Ureter (tissue), 1 donor: ENCODE measurements around the gene PVR. TPM values are rescaled to one million over a fixed set of nuclear protein-coding genes. Genes with fewer than 3 reads are reported as not detected.
"Not testable (repeated sequence)": the region's sequence is repeated elsewhere in the genome, so short reads cannot be mapped to it uniquely, and the experiment has no call there.

Source experiments
- DNase-seq: peaks from one replicate; pipeline ENCODE4 v3.0.0-alpha.2; 2020; ENCODE audit warnings: low spot score
- total RNA-seq: library from RNA; stranded (reverse); gene quantifications from one replicate; pipeline ENCODE4 v1.2.4, GENCODE V29; 2023
- donor health status: DM: yes; HTN: yes; CAD: no.

The PVR gene
- total RNA-seq, 1 donor from 2014 or later, result 24.9 TPM

- DNase-seq, result no peak
These were observed 28.5 kb downstream of the PVR start for GRCh38 chr19:44672226-44672625.

- DNase-seq, result no peak
These were observed 29.8 kb downstream of the PVR start for GRCh38 chr19:44673510-44673909.

GRCh38 chr19:44675521-44675920 is 31.8 kb downstream of the PVR start:
- DNase-seq, result no peak

GRCh38 chr19:44677019-44677811 is 33.5 kb downstream of the PVR start:
- no peak for DNase-seq

- no peak for DNase-seq
These were observed 36.8 kb downstream of the PVR start for GRCh38 chr19:44680536-44680935.

- no peak for DNase-seq
These were observed 38.5 kb downstream of the PVR start for GRCh38 chr19:44681992-44682790.

- DNase-seq, result no peak
These were observed 39.1 kb downstream of the PVR start for GRCh38 chr19:44682807-44683206.

GRCh38 chr19:44683434-44684210 is 39.9 kb downstream of the PVR start:
- DNase-seq, result no peak

- not testable (repeated sequence) for DNase-seq
These were observed 40.7 kb downstream of the PVR start for GRCh38 chr19:44684396-44684795.

GRCh38 chr19:44684892-44685863 is 41.5 kb downstream of the PVR start:
- no peak for DNase-seq

- DNase-seq, result no peak
These were observed 42.2 kb downstream of the PVR start for GRCh38 chr19:44685877-44686276.

- no peak for DNase-seq
These were observed 43.2 kb downstream of the PVR start for GRCh38 chr19:44686896-44687295.

- DNase-seq, result no peak
These were observed 44.2 kb downstream of the PVR start for GRCh38 chr19:44687888-44688287.

GRCh38 chr19:44689290-44690130 is 45.8 kb downstream of the PVR start:
- DNase-seq, result peak; percentile 67

GRCh38 chr19:44690131-44690440 is 46.4 kb downstream of the PVR start:
- no peak for DNase-seq

GRCh38 chr19:44692379-44692721 is 48.6 kb downstream of the PVR start:
- DNase-seq, result no peak

- no peak for DNase-seq
These were observed 50.5 kb downstream of the PVR start for GRCh38 chr19:44694184-44694579.

GRCh38 chr19:44696939-44697669 is 53.4 kb downstream of the PVR start:
- no peak for DNase-seq

GRCh38 chr19:44697670-44698034 is 53.9 kb downstream of the PVR start:
- no peak for DNase-seq
